CD4-positive, alpha-beta T cell treated with Interleukin-17A for 4 hours (primary cell): Measurements from ENCODE around the gene JPH3.

Experiments
- DNase-seq: peaks from one replicate; pipeline ENCODE4 v3.0.0-alpha.2; 2020; ENCODE audit warnings: mixed read lengths

The JPH3 gene

GRCh38 chr16:87602821-87603683 lies 744 bp downstream of the JPH3 start:
- DNase-seq = no peak

DNA sequence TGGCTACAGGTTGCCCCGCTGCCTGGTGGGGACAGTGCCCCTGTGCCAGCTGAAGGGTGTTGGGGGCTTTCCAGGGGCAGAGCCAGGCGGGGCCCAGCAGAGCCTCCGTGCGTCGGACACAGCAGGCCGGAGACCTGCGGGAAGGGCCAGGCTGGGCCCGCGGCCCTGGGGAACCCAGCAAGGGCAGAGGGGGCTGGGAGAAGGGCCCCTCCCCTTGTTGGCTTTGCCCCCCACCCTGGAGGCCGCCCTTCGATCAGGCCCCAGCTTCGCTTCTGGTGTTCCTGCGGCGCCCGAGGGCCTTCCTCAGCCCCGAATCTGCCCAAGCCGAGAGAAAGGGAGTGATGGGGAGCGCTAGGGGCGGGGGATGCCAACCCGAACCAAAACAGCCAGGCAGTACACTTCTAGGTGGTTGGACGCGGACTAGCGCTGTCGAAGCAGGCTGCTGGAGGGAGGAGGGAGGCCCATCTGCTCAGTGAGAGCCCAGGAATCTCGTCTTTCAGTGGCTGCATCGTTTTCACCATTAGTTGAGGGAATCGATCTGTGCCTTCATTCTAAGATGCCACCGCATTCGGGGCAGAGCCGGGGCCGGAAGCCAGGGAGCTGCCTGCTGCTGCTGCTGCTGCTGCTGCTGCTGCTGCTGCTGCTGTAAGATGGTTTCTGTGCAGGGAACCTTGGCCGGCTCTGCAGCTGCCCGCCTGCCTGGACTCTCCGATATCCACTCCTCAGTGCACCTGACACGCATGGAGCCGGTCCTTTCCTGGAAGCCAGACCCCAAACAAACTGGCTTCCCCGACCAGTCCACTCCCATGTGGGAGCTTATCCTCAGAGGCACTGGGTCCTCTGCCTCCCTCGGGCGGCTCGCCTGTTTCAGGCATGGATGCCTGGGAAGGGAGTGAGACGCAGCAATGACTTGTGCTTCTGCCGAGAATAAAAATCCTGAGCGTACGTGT lies 1.7 kb downstream of the JPH3 start:
- DNase-seq = no peak

- DNase-seq = no peak
These were observed 2.4 kb downstream of the JPH3 start for GRCh38 chr16:87604634-87605111.

DNA sequence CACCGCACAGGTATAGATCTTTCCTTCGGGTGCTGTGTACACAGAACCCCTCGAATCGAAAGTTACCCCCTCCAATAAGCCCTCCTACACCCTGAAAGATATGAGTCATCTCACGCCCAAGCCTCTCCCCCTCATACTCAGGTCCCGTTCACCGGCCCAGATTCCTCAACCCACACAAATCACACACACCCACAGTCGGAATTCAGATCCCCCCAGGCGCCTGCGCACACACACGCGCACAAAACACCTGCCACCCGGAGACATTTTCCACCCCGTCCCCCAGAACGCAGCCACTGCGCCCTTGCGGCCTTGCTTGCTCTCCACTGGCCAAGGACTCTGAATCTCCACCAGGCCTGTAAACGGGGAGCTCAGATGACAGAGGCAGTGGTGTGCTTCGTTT lies 4.9 kb downstream of the JPH3 start:
- no peak for DNase-seq

GRCh38 chr16:87607871-87608270 lies 5.6 kb downstream of the JPH3 start:
- no peak for DNase-seq

GRCh38 chr16:87608400-87608985 lies 6.2 kb downstream of the JPH3 start:
- peak; percentile 45 for DNase-seq

DNA sequence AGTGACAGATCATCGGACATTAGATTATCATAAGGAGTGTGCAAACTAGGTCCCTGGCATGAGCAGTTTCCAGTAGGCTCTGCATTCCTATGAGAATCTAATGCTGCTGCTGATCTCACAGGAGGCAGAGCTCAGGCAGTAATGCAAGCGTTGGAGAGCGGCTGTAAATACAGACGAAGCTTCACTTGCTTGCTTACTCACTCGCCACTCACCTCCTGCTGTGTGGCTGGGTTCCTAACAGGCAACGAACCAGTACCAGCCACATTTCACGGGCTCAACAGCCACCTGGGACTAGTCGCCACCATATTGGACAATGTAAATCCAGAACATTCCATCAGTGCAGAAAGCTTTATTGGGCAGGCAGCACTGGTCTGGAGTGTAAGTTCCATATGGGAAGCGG lies 7.7 kb downstream of the JPH3 start:
- no peak for DNase-seq

DNA sequence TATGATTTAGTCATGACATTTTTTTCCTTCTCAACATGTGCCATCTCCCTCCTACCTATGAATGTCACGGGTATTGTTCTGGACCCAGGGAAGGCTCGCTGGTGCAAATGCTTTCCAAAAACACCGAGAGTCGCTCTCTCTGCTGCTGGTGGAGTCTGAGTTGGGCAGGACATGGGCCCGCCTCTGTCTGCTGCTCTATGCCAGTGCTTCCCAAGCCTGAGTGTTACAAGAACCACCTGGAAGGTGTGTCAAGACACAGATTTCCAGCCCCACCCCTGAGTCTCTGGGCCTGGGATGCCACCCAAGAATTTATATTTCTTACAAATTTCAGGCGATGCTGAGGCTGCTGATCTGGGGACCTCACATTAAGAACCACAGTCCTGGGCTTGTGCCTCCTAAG lies 9.1 kb downstream of the JPH3 start:
- DNase-seq = no peak

- no peak for DNase-seq
These were observed 11.7 kb downstream of the JPH3 start for GRCh38 chr16:87613961-87614360.

GRCh38 chr16:87615621-87616041 lies 13.3 kb downstream of the JPH3 start:
- DNase-seq = no peak

DNA sequence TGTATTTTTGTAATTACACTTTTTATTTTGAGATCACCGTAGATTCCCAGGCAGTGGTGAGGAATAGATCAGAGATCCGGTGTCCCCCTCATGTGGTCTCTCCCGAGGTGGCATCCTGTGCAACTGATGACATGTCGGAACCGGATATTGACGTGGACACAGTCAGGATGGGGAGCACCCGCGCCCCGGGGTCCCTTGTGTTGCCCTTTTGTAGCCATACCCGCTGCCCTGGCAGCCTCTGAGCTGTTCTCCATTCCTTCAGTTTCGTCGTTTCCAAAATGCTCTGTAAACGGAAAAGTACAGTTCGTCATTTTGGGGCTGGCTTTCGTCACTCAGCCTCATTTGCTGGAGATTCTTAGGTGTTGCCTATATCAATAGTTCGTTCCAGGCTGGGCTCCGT lies 14.2 kb downstream of the JPH3 start:
- no peak for DNase-seq

DNA sequence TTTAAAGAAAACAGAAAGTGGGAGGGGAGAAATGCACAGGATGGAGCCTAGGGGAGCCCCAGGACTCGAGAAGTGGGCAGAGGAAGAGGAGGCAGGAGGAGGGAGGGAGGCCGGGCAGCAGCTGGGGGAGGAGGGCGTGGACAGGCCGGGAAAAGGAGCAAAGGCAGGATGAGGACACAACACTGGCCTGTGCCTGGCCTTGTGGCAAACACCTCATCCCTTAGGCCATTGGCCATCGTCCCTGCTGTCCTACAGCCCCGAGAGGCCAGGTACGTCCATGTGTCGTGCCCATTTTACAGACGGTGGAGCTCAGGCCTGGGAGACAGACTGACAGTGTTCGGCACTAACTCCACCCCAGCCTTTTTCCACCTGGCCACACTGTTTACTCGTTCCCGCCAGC lies 15.9 kb downstream of the JPH3 start:
- DNase-seq = no peak

DNA sequence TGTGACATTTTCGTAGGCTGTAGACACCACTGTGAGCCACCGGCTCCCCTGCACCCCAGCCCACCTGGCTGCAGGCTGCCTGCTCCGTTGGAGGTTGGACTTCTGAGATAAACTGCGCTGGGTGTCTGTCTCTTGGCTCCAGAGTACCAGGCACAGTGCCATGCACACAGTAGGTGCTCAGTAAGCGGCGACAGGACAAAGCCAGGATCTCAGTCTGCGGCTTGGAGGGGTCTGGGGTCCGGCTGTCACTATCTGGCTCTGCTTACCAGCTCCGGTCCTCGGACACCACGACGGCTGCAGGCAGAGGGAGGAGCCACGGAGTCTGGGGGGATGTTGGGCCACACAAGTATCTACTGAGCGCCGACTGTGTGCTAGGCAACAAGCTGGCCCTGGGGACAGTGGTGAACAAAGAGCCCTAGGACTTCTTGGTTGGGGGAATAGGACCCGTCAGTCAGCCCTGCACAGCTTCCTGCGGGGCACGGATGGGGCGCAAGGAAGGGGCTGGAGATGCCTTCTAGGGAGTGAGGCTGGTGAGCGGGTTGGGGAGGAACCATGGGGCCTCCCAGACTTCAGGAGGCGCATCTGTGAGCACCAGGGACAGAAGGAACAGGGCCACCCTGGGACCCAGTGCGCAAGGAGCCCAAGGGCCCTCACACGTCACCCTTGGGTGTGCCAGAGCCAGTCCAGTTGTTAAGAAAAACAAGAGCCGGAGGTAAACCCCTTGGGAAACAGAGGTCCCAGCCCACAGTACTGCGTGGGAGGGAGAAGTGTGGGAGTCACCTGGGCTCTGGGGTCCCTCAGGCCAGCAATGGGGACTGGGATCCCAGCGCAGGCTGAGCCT lies 17.3 kb downstream of the JPH3 start:
- no peak for DNase-seq

GRCh38 chr16:87620201-87620495 lies 17.8 kb downstream of the JPH3 start:
- DNase-seq = no peak

DNA sequence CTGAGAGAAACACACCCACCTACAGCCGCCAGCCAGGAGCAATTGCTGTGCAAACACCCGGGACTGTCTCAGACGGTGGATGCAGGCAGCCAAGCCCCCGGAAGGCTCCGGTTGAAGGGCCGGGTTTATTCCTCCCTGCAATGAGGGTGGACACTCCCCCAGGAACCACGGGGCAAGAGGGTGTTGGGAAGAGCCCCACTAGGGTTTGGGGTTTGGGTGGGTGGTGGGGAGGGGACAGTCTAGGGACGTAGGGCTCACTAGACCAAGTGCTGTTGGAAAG lies 19.2 kb downstream of the JPH3 start:
- DNase-seq = no peak

GRCh38 chr16:87621976-87622713 lies 19.8 kb downstream of the JPH3 start:
- DNase-seq = no peak

DNA sequence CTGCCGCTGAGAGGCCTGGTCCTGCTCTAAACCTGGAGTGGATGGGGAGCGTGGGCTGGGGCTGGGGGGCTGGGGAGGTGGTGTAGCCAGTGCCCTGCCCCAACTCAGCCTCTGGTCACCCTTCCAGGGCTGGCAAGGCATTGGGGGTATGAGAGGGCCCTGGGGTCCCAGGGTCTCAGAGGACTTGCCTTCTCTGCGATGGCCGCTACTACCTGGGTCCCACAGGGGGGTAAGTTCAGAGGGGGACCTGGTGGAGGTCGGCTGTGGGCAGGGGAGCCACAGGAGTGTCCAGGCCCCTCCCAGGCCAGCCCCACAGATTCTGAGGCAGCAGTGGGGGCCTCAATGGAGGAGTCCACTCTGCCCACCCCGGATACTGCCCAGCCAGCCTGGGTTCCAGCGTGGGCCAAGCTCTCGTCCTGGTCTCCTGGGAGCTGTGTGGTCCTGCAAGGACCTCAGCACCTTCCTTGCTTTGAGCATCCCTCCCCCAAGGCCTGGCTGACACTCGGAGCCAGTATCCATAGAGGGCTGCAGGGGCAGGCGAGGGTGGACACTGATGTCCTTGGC lies 20.5 kb downstream of the JPH3 start:
- no peak for DNase-seq

DNA sequence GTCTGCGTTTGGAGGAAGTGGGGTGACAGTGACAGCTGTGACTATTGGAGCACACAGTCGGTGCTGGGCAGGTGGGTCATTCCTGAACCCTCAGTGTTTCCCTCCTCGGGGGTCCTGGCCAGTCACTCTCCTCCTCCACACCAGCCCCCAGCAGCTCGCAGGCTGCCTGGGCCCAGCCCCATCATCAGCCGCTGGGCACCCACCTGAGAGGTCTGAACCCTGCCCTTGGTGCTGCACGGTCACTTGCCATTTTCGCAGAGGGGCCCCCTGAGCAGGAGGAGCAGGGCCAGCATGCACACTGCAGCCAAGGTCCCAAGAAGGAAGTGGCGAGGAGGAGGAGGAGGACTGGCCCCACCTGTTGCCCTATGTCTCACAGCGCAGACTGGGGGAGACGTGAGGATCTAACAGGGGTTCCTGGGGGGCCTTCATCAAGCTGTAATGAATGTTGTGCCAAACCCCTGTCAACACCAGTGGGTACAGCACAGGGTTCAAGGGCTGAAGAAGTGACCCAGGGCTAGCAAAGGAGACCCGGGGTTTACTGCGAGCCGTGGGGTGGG lies 23.0 kb downstream of the JPH3 start:
- no peak for DNase-seq

GRCh38 chr16:87626401-87626800 lies 24.1 kb downstream of the JPH3 start:
- DNase-seq = no peak

DNA sequence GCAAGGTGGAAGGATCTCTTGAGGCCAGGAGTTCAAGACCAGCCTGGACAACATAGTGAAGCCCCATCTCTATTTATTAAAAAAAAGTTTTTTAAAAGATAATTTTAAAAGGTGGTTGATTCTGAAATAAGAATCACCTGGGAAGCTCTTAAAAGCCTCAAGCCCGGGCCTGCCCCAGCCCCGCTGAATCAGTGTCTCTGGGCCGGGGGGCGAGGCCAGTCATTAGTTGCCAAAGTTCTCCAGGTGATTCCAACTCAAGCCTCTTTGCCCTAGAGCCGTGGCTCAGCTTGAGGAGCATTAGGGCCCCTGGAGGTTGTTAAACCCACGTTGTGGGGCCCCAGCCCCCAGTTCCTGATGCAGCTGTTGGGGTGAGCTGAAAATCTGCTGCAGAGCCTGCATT lies 24.6 kb downstream of the JPH3 start:
- DNase-seq = no peak

GRCh38 chr16:87627542-87628245 lies 25.4 kb downstream of the JPH3 start:
- no peak for DNase-seq
